NCI-H1105 (cell line): ENCODE results near the gene ARCN1.
A peak's percentile ranks its signal among the peaks of the same experiment; 100 is the strongest.

ENCODE experiments used
- DNase-seq: peaks from one replicate; lab custom pipeline; 2025; lab: John Stamatoyannopoulos, UW

The ARCN1 gene

GRCh38 chr11:118638726-118639125, 66.5 kb downstream of the ARCN1 start:
- DNase-seq: no peak

- no peak for DNase-seq
Observed at GRCh38 chr11:118639899-118640298, 67.7 kb downstream of the ARCN1 start.

DNA sequence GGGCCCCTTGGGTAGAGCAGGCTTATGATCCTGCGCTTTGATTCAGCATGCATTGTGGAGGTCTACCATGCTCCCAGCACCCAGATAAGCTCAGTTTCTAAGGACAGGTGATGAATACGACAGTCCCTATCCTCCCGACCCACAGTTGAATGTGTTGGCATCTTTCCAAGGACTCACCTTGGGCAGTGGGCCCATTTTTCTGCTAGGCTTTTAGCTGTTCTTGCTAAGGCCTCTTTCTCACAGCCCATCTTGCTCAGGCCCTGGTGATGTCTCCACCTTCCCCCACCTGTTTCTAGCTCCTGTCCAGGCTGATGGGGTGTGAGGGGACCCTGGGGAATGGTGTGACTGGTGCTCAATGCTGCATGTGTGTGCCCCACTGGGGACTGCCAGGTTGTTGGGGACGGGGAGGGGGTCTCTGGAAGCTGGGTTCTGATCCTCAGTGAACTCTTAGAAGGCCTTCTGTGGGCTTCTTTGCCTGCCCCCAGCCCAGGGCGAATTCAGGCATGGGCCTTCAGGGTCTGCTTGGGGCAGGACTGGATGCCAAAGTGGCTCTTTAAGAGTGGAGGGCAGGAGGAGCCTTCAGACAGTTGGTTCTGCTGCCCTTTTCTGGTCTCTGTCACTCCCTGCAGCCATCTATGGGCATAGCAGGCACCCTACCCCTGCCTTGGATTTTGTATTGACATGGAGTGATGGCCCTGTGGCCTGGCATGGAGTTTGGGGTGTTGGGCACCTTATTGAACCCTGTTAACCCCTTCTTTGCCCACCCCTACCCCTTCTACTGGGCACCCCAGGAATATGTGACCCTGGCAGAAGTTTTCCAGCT, 68.3 kb downstream of the ARCN1 start:
- peak; percentile 82 for DNase-seq

DNA sequence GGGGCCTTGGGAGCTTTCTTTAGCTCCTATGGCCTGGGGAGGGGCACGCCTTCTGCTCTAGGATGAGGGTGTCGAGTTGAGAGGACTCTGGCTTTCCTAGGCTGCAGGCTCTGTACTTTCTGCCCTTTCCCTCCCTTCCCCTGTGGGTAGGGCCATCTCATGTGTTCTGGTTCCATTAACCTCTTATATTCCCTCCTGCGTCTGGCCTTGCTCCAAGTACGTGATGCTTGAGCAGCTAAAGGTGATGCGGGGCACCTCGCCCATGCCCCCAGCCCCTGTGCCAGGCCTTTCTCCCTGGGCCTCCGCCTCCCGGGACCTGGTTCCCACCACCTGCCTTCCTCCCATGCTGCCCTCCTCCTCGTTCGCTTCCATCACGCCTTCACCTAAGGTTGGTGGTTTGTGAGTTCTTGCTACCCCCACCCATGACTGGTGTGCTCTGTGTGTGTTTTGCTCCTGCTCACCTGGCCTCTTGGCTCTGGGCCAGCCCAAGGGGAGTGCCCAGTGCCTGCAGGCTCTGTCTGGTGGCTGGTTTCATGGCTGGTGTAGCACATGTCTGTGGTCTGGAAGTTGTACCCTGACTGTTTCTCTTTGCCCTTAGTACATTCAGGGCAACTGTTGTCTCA, 69.3 kb downstream of the ARCN1 start:
- peak; percentile 99 for DNase-seq

DNA sequence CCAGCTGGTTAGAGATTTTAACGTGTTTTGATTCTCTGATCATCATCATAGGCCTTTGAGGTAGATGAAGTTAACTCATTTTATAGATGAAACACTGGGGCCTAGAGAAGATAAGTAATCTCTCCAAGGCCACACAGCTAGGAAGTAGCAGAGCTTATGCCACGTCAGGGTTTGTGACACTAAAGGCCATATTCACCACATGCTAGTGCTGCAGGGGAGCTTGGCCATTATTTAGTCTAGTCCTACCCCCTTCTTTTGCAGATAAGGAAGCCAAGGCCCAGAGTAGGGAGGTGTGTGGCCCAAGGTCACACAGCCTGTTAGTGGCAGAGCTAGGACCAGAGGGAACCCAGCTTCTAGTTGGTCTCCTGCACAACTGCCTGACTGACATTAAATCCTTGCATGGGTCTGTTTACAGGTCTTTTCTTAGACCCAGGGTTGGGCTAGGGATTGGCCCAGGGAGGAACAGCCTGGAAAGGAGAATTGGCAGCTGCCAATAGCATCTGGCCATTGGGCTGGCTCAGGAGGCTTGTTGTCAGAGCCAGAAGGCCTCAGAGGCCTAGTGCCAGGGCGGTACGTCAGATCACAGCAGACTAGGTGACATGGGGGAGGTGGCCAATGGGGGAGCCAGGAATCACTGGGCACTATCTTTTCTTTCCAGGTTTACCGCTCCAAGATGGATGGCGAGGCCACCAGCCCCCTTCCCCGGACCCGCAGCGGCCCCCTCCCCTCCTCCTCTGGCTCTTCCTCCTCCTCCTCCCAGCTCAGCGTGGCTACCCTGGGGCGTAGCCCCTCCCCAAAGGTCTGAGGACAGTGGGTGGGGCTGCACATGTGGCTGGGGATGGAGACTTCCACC, 71.2 kb downstream of the ARCN1 start:
- no peak for DNase-seq

DNA sequence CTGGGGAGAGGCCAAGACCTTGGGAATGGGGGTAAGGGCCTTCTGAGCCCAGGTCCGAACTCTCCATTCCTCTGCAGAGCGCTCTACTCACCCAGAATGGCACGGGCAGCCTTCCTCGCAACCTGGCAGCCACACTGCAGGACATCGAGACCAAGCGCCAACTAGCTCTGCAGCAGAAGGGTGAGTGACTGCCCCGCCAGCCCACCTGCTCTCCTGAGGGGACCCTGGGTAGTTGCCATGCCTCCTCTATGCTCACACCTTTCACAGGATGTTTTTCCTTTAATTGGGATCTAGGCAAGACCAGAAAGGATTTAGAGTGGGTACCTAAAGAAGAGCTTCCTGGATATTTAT, 71.8 kb downstream of the ARCN1 start:
- DNase-seq: no peak

GRCh38 chr11:118644496-118644895, 72.3 kb downstream of the ARCN1 start:
- no peak for DNase-seq

DNA sequence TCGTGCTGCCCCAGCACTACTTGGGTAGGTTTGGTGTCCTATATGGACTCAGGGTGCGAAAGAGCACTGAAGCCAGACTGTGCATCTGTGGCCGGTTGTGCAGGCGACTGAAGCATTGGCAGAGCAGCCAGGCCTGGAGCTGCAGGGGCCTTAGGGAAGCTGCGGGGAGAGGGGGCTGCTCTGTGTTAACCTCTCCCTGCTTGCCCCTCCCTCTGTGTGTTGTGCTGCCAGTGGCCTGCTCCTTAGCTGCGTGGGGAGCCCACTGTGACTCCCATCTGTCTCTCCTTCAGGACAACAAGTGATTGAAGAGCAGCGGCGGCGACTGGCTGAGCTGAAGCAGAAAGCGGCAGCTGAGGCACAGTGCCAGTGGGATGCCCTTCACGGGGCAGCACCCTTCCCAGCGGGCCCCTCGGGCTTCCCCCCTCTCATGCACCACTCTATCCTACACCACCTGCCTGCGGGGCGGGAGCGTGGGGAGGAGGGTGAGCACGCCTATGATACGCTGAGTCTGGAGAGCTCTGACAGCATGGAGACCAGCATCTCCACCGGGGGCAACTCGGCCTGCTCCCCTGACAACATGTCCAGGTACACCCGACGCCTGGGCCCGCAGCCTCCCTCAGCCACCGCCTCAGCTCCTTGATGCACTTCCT, 73.0 kb downstream of the ARCN1 start:
- no peak for DNase-seq

- DNase-seq: no peak
Observed at GRCh38 chr11:118646393-118646792, 74.2 kb downstream of the ARCN1 start.

DNA sequence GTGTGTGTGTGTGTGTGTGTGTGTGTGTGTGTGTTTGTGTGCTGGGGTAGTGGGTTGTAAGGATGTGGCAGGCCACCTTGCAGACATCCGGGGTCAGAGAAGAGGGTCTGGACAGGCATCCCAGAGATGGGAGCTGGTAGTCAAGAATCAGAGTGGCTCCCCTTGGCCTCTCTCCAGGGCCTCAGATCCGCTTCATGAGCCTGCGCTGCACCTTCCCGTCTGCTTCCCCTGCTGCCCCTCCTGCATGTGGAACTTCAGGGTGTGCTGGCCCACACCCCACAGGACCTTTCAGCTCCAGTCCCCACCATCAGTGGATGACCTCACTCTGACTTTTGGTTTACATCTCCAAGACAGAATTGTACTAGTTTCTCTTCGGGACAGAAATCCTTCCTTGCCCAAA, 76.1 kb downstream of the ARCN1 start:
- DNase-seq: no peak

GRCh38 chr11:118649941-118650340, 77.7 kb downstream of the ARCN1 start:
- no peak for DNase-seq

GRCh38 chr11:118650366-118650765, 78.2 kb downstream of the ARCN1 start:
- no peak for DNase-seq

DNA sequence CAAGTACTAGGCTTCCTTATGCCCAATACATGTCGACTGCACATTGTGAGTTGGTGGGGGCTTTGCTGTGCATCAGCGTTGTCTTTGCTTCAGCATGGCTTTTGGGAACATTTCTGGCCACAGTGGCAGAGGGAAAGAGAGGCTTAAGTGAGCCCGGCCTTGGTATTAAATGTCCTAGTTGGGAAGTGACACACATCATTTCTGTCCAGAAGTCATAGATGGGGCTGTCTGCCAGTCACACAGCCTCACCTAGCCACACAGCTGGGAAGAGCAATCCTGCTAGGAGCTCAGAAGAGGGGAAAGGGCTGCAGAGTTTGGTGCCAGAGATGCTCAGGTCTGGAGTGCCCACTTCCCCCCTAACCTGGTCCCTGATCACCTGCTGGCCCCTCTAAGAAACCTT, 79.6 kb downstream of the ARCN1 start:
- DNase-seq: no peak
